Measurements from ENCODE around the gene MBNL2.

Gene MBNL2

GRCh38 chr13:97432232-97432916, 210.2 kb downstream of the MBNL2 start:
- H3K27me3 ChIP-seq (ENCODE audit: control insufficient read depth, insufficient read depth, low read length), result no peaks in the 10 kb centered on the region
- H3K27ac ChIP-seq (ENCODE audit: low read length), result no peak overlapping the region
- peak overlapping the region; percentile 60; the same call in 1 of the 2 replicates for H3K4me3 ChIP-seq (ENCODE audit: low read length)
- H3K4me1 ChIP-seq (ENCODE audit: control insufficient read depth, insufficient read depth, low read length), result no peaks in the 10 kb centered on the region
- DNase-seq (ENCODE audit: low read depth, low spot score), result no peak
- H3K36me3 ChIP-seq (ENCODE audit: control insufficient read depth, insufficient read depth, low read length), result no peaks in the 10 kb centered on the region
- no CpG with 5 or more reads among the region's 19 CpGs for WGBS (ENCODE audit: insufficient coverage, insufficient read length)
- no peaks in the 10 kb centered on the region for H3K9me3 ChIP-seq (ENCODE audit: control insufficient read depth, insufficient read depth, low read length)

- peak overlapping the region; percentile 86; the same call in 1 of the 2 replicates for H3K4me3 ChIP-seq (ENCODE audit: low read length)
- H3K27me3 ChIP-seq (ENCODE audit: control insufficient read depth, insufficient read depth, low read length), result no peaks in the 10 kb centered on the region
- no CpG with 5 or more reads among the region's 50 CpGs for WGBS (ENCODE audit: insufficient coverage, insufficient read length)
- peak; percentile 98 for DNase-seq (ENCODE audit: low read depth, low spot score)
- H3K9me3 ChIP-seq (ENCODE audit: control insufficient read depth, insufficient read depth, low read length), result no peaks in the 10 kb centered on the region
- no peaks in the 10 kb centered on the region for H3K36me3 ChIP-seq (ENCODE audit: control insufficient read depth, insufficient read depth, low read length)
- no peak overlapping the region for H3K27ac ChIP-seq (ENCODE audit: low read length)
- H3K4me1 ChIP-seq (ENCODE audit: control insufficient read depth, insufficient read depth, low read length), result no peaks in the 10 kb centered on the region
These were observed 211.0 kb downstream of the MBNL2 start for GRCh38 chr13:97432917-97433726.

DNA sequence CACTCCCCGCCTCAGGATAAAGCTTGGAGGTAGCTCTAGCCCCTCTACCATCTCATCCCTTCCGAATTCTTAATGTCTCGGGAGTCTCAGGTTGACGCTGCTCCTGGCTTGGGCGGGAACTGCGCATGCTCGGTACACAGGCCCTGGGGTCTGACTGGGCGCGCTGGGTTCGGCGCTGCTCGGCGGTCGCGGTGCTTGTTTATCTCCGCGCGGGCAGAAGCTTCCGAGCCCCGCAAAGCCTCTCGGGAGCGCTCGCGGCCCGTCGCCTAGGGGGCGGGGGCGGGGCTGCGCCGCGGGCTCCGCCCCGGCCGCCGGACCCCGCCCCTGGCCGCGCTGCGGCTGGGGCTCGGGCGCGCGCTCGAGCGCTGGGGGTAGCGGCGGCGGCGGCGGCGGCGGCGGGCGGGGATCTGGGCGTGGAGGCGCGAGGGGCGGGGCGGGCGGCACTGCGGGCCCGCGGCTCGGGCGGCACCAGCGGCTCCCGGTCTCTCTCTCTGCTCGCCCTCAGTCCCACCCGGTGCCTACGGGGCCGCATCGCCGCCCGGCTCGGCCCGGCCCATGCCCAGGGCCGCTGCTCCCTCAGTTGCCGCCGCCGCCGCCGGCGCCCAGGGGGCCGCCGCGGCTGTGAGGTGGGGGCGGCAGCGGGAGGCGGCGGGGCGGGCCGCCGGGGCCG, 211.7 kb downstream of the MBNL2 start, which contains the start of gene RAP2A:
RAP2A (plus strand) TSS at position 443 of the 670 bp plus-strand sequence. CDS start 302 bp downstream, outside the sequence.
- no CpG with 5 or more reads among the region's 94 CpGs for WGBS (ENCODE audit: insufficient coverage, insufficient read length)
- peak within 1 kb of the TSS; percentile 88 for H3K4me3 ChIP-seq (ENCODE audit: low read length)
- H3K36me3 ChIP-seq (ENCODE audit: control insufficient read depth, insufficient read depth, low read length), result no peaks in the 10 kb centered on the region
- no peaks in the 10 kb centered on the region for H3K27me3 ChIP-seq (ENCODE audit: control insufficient read depth, insufficient read depth, low read length)
- H3K4me1 ChIP-seq (ENCODE audit: control insufficient read depth, insufficient read depth, low read length), result no peaks in the 10 kb centered on the region
- peak; percentile 63 for DNase-seq (ENCODE audit: low read depth, low spot score)
- H3K9me3 ChIP-seq (ENCODE audit: control insufficient read depth, insufficient read depth, low read length), result no peaks in the 10 kb centered on the region
- H3K27ac ChIP-seq (ENCODE audit: low read length), result no peak within 1 kb of the TSS

GRCh38 chr13:97434397-97435201, 212.5 kb downstream of the MBNL2 start:
- no peak for DNase-seq (ENCODE audit: low read depth, low spot score)
- peak overlapping the region; percentile 88 for H3K4me3 ChIP-seq (ENCODE audit: low read length)
- H3K36me3 ChIP-seq (ENCODE audit: control insufficient read depth, insufficient read depth, low read length), result no peaks in the 10 kb centered on the region
- WGBS (ENCODE audit: insufficient coverage, insufficient read length), result no CpG with 5 or more reads among the region's 60 CpGs
- H3K27me3 ChIP-seq (ENCODE audit: control insufficient read depth, insufficient read depth, low read length), result no peaks in the 10 kb centered on the region
- no peak overlapping the region for H3K27ac ChIP-seq (ENCODE audit: low read length)
- H3K9me3 ChIP-seq (ENCODE audit: control insufficient read depth, insufficient read depth, low read length), result no peaks in the 10 kb centered on the region
- H3K4me1 ChIP-seq (ENCODE audit: control insufficient read depth, insufficient read depth, low read length), result no peaks in the 10 kb centered on the region

- WGBS (ENCODE audit: insufficient coverage, insufficient read length), result no CpG with 5 or more reads among the region's 3 CpGs
- H3K4me1 ChIP-seq (ENCODE audit: control insufficient read depth, insufficient read depth, low read length), result no peaks in the 10 kb centered on the region
- no peaks in the 10 kb centered on the region for H3K36me3 ChIP-seq (ENCODE audit: control insufficient read depth, insufficient read depth, low read length)
- H3K4me3 ChIP-seq (ENCODE audit: low read length), result no peak overlapping the region
- H3K27me3 ChIP-seq (ENCODE audit: control insufficient read depth, insufficient read depth, low read length), result no peaks in the 10 kb centered on the region
- no peaks in the 10 kb centered on the region for H3K9me3 ChIP-seq (ENCODE audit: control insufficient read depth, insufficient read depth, low read length)
- H3K27ac ChIP-seq (ENCODE audit: low read length), result no peak overlapping the region
- DNase-seq (ENCODE audit: low read depth, low spot score), result no peak
These were observed 213.2 kb downstream of the MBNL2 start for GRCh38 chr13:97435323-97435722.

DNA sequence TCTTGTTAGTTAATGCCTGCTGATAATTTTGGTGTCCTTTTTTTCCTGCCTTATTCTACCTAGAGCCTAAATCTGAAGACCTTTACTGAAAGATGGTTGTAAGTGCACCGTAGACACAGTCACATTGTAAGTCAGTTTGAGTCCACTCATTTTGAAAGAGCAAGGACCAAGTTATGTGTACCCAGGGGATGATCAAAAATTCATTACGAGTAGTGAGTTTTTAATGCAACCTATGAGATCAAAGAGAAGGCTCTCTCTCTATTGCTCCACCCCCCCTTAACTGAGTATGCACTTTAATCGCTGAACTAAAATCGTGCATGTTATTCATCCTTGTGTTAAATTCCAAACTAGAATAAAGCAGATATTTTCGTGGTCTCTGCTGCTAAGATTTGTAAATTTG, 213.7 kb downstream of the MBNL2 start:
- no peak for DNase-seq (ENCODE audit: low read depth, low spot score)
- H3K27me3 ChIP-seq (ENCODE audit: control insufficient read depth, insufficient read depth, low read length), result no peaks in the 10 kb centered on the region
- H3K27ac ChIP-seq (ENCODE audit: low read length), result no peak overlapping the region
- H3K36me3 ChIP-seq (ENCODE audit: control insufficient read depth, insufficient read depth, low read length), result no peaks in the 10 kb centered on the region
- WGBS (ENCODE audit: insufficient coverage, insufficient read length), result no CpG with 5 or more reads among the region's 5 CpGs
- no peak overlapping the region; the same call in 1 of the 2 replicates for H3K4me3 ChIP-seq (ENCODE audit: low read length)
- no peaks in the 10 kb centered on the region for H3K4me1 ChIP-seq (ENCODE audit: control insufficient read depth, insufficient read depth, low read length)
- H3K9me3 ChIP-seq (ENCODE audit: control insufficient read depth, insufficient read depth, low read length), result no peaks in the 10 kb centered on the region

DNA sequence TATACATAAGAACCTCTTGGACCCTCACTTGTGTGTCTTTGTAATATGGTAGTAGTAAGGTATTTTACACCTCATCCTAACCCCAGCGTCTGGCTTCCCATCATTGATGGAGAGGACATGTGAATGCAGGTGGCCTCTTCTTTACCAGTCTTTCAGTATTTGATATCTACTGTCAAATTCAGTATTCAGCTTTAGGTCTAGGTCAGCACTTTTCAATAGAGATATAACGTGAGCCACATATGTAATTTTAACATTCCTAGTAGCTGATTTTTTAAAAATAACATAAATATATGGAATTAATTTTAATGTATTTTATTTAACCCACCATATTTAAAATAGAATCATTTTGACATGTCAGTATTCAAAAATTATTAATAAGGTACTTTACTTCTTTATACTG, 214.7 kb downstream of the MBNL2 start:
- no peak for DNase-seq (ENCODE audit: low read depth, low spot score)
- no peaks in the 10 kb centered on the region for H3K9me3 ChIP-seq (ENCODE audit: control insufficient read depth, insufficient read depth, low read length)
- no peak overlapping the region for H3K4me3 ChIP-seq (ENCODE audit: low read length)
- H3K27me3 ChIP-seq (ENCODE audit: control insufficient read depth, insufficient read depth, low read length), result no peaks in the 10 kb centered on the region
- H3K27ac ChIP-seq (ENCODE audit: low read length), result no peak overlapping the region
- no peaks in the 10 kb centered on the region for H3K36me3 ChIP-seq (ENCODE audit: control insufficient read depth, insufficient read depth, low read length)
- no CpG with 5 or more reads among the region's 2 CpGs for whole genome bisulfite sequencing (ENCODE audit: insufficient coverage, insufficient read length)
- H3K4me1 ChIP-seq (ENCODE audit: control insufficient read depth, insufficient read depth, low read length), result no peaks in the 10 kb centered on the region

DNA sequence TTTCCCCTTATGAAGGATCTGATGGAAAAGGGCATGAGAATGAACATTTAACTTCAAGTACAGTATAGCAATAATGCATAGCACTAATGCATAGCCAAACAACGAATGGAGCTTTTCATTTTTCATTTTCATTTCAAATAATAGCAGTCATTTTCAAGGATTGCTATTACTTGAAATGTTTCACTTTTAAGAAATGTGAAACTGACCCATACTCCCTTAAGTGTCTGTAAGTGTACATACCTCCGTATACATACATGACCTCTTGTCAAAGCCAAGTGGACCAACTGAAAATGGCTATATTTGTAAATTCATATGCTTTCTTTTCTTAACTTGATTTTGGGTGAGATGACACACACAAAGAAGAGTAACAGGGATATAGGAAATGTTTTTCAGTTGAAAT, 215.6 kb downstream of the MBNL2 start:
- no CpG with 5 or more reads among the region's 2 CpGs for WGBS (ENCODE audit: insufficient coverage, insufficient read length)
- no peaks in the 10 kb centered on the region for H3K9me3 ChIP-seq (ENCODE audit: control insufficient read depth, insufficient read depth, low read length)
- H3K4me1 ChIP-seq (ENCODE audit: control insufficient read depth, insufficient read depth, low read length), result no peaks in the 10 kb centered on the region
- H3K4me3 ChIP-seq (ENCODE audit: low read length), result no peak overlapping the region
- no peaks in the 10 kb centered on the region for H3K36me3 ChIP-seq (ENCODE audit: control insufficient read depth, insufficient read depth, low read length)
- no peak overlapping the region for H3K27ac ChIP-seq (ENCODE audit: low read length)
- no peaks in the 10 kb centered on the region for H3K27me3 ChIP-seq (ENCODE audit: control insufficient read depth, insufficient read depth, low read length)
- DNase-seq (ENCODE audit: low read depth, low spot score), result no peak

DNA sequence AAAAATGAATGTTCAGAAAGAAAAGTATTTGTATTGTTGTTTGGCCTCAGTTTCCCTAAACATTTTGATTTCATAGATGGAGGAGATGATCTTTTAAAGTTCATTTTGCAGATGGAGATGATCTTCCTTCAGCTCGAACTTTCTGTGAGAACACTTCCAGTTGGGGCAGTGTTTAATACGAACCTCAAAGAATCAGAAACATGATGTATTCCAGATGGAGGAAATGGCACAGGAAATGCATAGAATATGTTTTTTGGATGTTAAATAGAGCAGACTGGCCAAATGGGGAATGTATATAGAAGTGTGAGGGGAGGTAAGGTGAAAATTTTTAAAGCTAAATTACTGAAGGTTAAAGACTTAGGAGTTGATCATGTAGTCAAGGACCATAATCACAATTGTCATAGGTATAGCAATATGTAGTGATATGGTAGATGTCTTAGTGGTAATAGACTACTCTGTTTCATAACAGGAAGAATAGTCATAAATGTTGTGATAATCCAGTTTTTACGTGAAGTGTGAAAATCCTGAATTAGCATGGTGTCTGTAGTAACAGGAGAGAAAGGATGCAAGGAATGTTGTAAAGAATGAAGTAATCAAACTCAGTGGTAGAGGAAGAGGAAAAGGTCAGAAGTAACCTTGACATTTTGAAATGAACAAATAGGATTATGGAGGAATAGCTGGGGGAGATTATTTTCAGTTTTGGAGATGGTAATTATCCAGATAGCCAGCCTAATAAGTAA, 216.9 kb downstream of the MBNL2 start:
- no peak for DNase-seq (ENCODE audit: low read depth, low spot score)
- Histone ChIP-seq H3K27ac (ENCODE audit: low read length) (no peak overlapping the region), H3K9me3 (ENCODE audit: control insufficient read depth, insufficient read depth, low read length) (no peaks in the 10 kb centered on the region), H3K4me3 (ENCODE audit: low read length) (no peak overlapping the region), H3K4me1 (ENCODE audit: control insufficient read depth, insufficient read depth, low read length) (no peaks in the 10 kb centered on the region), H3K27me3 (ENCODE audit: control insufficient read depth, insufficient read depth, low read length) (no peaks in the 10 kb centered on the region), H3K36me3 (ENCODE audit: control insufficient read depth, insufficient read depth, low read length) (no peaks in the 10 kb centered on the region)
- no CpG with 5 or more reads among the region's 3 CpGs for WGBS (ENCODE audit: insufficient coverage, insufficient read length)

Measured in iPS DF 6.9 (cell line).